Endothelial cell of umbilical vein (primary cell): Measurements from ENCODE around the gene SCIN. TPM values are rescaled to one million over a fixed set of nuclear protein-coding genes. Genes with fewer than 3 reads are reported as not detected.

ENCODE experiments used
- BruUV-seq: library from RNA; stranded (reverse); fragments of 400-500 nt; replicated peaks from 2 replicates; lab custom pipeline; 2021; lab: Mats Ljungman, UMichigan
- CTCF ChIA-PET: fragments of 300-600, 350-600 bp; sonication (Branson Sonifier 250); formaldehyde crosslinking; loops from one replicate; lab custom pipeline; 2021; ENCODE audit warnings: antibody characterized with exemption, inconsistent platforms; lab: Charles Lee
- POLR2A ChIA-PET: fragments of 300-600, 350-600 bp; sonication (Branson Sonifier 250); formaldehyde crosslinking; loops from one replicate; lab custom pipeline; 2021; ENCODE audit warnings: antibody characterized with exemption, inconsistent platforms; lab: Charles Lee
- DNase-seq: peaks from one replicate; pipeline ENCODE4 v3.0.0-alpha.2; 2011; ENCODE audit warnings: low read depth, low spot score
- FAIRE-seq: peaks from 2 replicates; lab custom pipeline; 2011; peaks lifted over from hg19 to GRCh38; lab: Jason Lieb, UNC
- H2AFZ ChIP-seq: 2 replicates; pipeline ENCODE4 v1.6.0; 2012; ENCODE audit warnings: low read depth, low read length, control low read depth, inconsistent platforms
- H3K27ac ChIP-seq: 2 replicates; pipeline ENCODE4 v1.5.1; 2011; ENCODE audit warnings: low read depth, mild to moderate bottlenecking, control low read depth, low read length, moderate library complexity; ENCODE audit not compliant: insufficient read depth
- H3K27me3 ChIP-seq, 2 experiments: 2 replicates each; pipeline versions ENCODE4 v1.6.0 to v1.6.1; 2011; ENCODE audit warnings: low read length in 2 of 2, mixed read lengths in 1 of 2; ENCODE audit not compliant: control insufficient read depth in 2 of 2, insufficient read depth in 2 of 2
- H3K36me3 ChIP-seq, 2 experiments: 2 replicates in 1 of 2; 3 replicates in 1 of 2; pipeline ENCODE4 v1.5.1; 2011; ENCODE audit warnings: low read length in 2 of 2, mild to moderate bottlenecking in 1 of 2, moderate library complexity in 1 of 2; ENCODE audit not compliant: control insufficient read depth in 2 of 2, insufficient read depth in 2 of 2; ENCODE audit errors: extremely low read depth in 1 of 2
- H3K4me1 ChIP-seq: 3 replicates; pipeline ENCODE4 v1.5.1; 2011; ENCODE audit warnings: mild to moderate bottlenecking, low read length; ENCODE audit not compliant: control insufficient read depth, insufficient read depth; ENCODE audit errors: extremely low read depth
- H3K4me2 ChIP-seq: 2 replicates; pipeline ENCODE4 v1.6.1; 2011; ENCODE audit warnings: low read length, control low read depth, mixed read lengths; ENCODE audit not compliant: insufficient read depth
- H3K4me3 ChIP-seq, 3 experiments: fragments of 200-600 bp in 1 of 3; sonication (generic), shearing (Covaris generic) in 1 of 3; replicated peaks in 1 of 3; 2 replicates each; pipeline ENCODE4 v1.5.1; 2011 to 2016; ENCODE audit warnings: control low read depth in 3 of 3, low read length in 3 of 3, mild to moderate bottlenecking in 2 of 3, inconsistent platforms in 1 of 3, low read depth in 1 of 3, moderate library complexity in 1 of 3; ENCODE audit not compliant: insufficient read depth in 1 of 3
- H3K79me2 ChIP-seq: 2 replicates; pipeline ENCODE4 v1.6.0; 2012; ENCODE audit warnings: low read length, inconsistent platforms; ENCODE audit not compliant: control insufficient read depth, insufficient read depth
- H3K9ac ChIP-seq: replicated peaks from 2 replicates; pipeline ENCODE3; 2011; ENCODE audit warnings: low read length, control low read depth; ENCODE audit not compliant: insufficient read depth; ENCODE audit errors: extremely low read depth
- H3K9me1 ChIP-seq: replicated peaks from 3 replicates; pipeline ENCODE4 v1.6.0; 2011; ENCODE audit warnings: mild to moderate bottlenecking, low read length; ENCODE audit not compliant: control insufficient read depth, insufficient read depth; ENCODE audit errors: extremely low read depth
- H3K9me3 ChIP-seq: replicated peaks from 2 replicates; pipeline ENCODE4 v1.5.1; 2012; ENCODE audit warnings: low read length, inconsistent platforms; ENCODE audit not compliant: control insufficient read depth, insufficient read depth
- H4K20me1 ChIP-seq: replicated peaks from 2 replicates; pipeline ENCODE3; 2011; ENCODE audit warnings: mild to moderate bottlenecking, low read length; ENCODE audit not compliant: control insufficient read depth, insufficient read depth; ENCODE audit errors: extremely low read depth
- EZH2 ChIP-seq: IDR thresholded peaks from 2 replicates; pipeline ENCODE4 v1.6.1; 2012; ENCODE audit warnings: borderline replicate concordance, low read depth, mild to moderate bottlenecking, moderate library complexity, low read length, inconsistent platforms; ENCODE audit not compliant: severe bottlenecking
- GATA2 ChIP-seq: IDR thresholded peaks from 2 replicates; pipeline ENCODE4 v1.7.0; 2011; ENCODE audit warnings: low read depth, mild to moderate bottlenecking, moderate library complexity, mixed read lengths, low read length; ENCODE audit not compliant: insufficient read length, insufficient read depth
- JUN ChIP-seq: IDR thresholded peaks from 2 replicates; pipeline ENCODE4 v1.6.1; 2011; ENCODE audit warnings: borderline replicate concordance, low read depth; ENCODE audit not compliant: insufficient read length, insufficient read depth
- POLR2A ChIP-seq: IDR thresholded peaks from 2 replicates; pipeline ENCODE4 v1.6.1; 2012; ENCODE audit warnings: low read depth, mild to moderate bottlenecking, control low read depth, low read length
- POLR2AphosphoS5 ChIP-seq: IDR thresholded peaks from 2 replicates; pipeline ENCODE4 v1.6.1; 2012; ENCODE audit warnings: low read depth, mild to moderate bottlenecking, control low read depth, low read length, moderate library complexity; ENCODE audit not compliant: insufficient read depth
- dilution Hi-C: fragments of 300-500 bp; cut with MboI; formaldehyde crosslinking; loops from one replicate; pipeline ENCODE4 v1.15.0; 2019; ENCODE audit warnings: low sequenced_read_pairs; ENCODE audit not compliant: extremely low pct_ligation_motif_present
- intact Hi-C: fragments of 100-400 bp; cut with micrococcal nuclease; formaldehyde crosslinking; loops from one replicate; pipeline ENCODE4 v1.10.0; 2022
- polyA plus RNA-seq, 4 experiments: library from polyadenylated mRNA; depleted of rRNA in 3 of 4; stranded (reverse) in 3 of 4; unstranded in 1 of 4; fragments of >200 nt; gene quantifications; 2 replicates each; pipeline versions ENCODE4 v1.2.1 to v1.2.3, GENCODE V29; 2011 to 2012; ENCODE audit warnings: missing spikeins in 1 of 4
- total RNA-seq: library from RNA; stranded (reverse); gene quantifications from 2 replicates; pipeline ENCODE4 v1.2.3, GENCODE V29; 2021

SCIN gene
- total and polyA plus RNA-seq, 2 donors (not counting 3 experiments of a cell fraction or from before 2014, with no cell fraction given): 0.07 to 0.69 TPM

DNA sequence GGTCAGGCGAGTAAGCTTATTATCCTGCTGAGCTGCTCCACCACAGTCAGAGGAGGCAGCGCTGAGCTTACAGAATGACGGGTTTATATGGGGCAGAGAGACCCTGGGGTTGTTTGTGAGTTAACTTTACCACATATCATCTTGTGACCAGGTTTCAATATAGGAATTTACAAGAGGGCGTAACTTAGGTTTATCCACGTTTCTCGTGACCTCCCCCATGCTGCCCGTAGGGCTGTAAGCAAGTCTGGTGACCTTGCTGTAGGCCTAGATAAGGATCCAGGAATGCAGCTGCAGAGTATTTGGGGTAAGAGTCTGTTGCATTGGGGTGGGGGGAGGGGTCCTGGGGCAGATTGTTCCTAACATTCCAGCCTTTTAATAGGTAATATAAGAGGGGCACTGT is 24.6 kb downstream of the SCIN start:
- Histone ChIP-seq H3K4me3 (no peak overlapping the region), H3K4me2 (no peak overlapping the region), H3K36me3 (no peaks in the 10 kb centered on the region), H3K27ac (no peak overlapping the region), H3K9me3 (no peaks in the 10 kb centered on the region), H4K20me1 (no peaks in the 10 kb centered on the region), H3K27me3 (no peaks in the 10 kb centered on the region), H3K79me2 (no peaks in the 10 kb centered on the region), H3K4me1 (no peaks in the 10 kb centered on the region), H2AFZ (no peak overlapping the region), H3K9ac (no peak overlapping the region), H3K9me1 (no peaks in the 10 kb centered on the region)
- intact Hi-C loops: no loop called here
- BruUV-seq: no TSS peak
- CTCF ChIA-PET: no interaction called here
- POLR2A ChIA-PET: no interaction called here
- no peak for DNase-seq
- dilution Hi-C loops: no loop called here
- FAIRE-seq: no peak
- TF ChIP-seq JUN (no peak), EZH2 (no peak), GATA2 (no peak), POLR2A (no peak)

DNA sequence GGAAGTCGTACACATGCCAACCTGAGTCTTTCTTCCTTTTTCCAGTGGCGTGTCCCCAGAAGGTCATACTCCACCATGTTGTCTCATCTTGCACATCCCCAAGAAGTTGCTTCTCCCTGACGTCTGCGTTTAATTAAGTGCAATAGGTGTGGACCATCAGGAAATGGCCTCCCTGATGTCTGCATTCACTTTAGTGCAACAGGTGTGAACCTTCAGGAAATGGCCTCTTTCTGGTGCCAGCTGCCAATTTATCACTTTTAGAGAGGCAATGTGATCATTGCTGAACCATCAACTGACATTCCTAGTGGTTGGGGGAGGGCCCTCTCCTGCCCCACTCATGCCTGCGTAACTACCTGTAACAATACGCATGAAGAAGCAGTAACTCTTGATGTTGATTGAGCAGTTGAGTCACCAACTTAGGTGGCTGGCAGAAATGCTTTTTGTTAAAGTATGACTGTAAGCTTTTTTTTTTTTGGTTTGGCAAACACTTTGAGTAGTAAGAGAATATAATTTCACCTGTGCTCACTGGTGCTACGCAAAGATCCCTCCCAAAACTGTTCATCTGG is 25.8 kb downstream of the SCIN start:
- Histone ChIP-seq H3K36me3 (no peaks in the 10 kb centered on the region), H3K79me2 (no peaks in the 10 kb centered on the region), H4K20me1 (no peaks in the 10 kb centered on the region), H3K9me3 (no peaks in the 10 kb centered on the region), H3K27me3 (no peaks in the 10 kb centered on the region), H3K9me1 (no peaks in the 10 kb centered on the region), H3K4me2 (no peak overlapping the region), H3K27ac (no peak overlapping the region), H2AFZ (no peak overlapping the region), H3K4me1 (no peaks in the 10 kb centered on the region), H3K4me3 (no peak overlapping the region), H3K9ac (no peak overlapping the region)
- TF ChIP-seq POLR2AphosphoS5: no peak
- TF ChIP-seq GATA2: no peak
- DNase-seq (no peak), FAIRE-seq (no peak)
- POLR2A ChIA-PET: no interaction called here
- intact Hi-C loops (no loop called here), dilution Hi-C loops (no loop called here)
- CTCF ChIA-PET: interaction anchor here (0.8 kb wide), 2 partner anchors 12 to 15 kb away, joined by 3 to 4 read pairs; no protein-coding TSS in a partner anchor
- BruUV-seq: no TSS peak
